Muscle of leg (tissue), 11 donors: ENCODE measurements around the gene VPS4B. TPM values are rescaled to one million over a fixed set of nuclear protein-coding genes. Genes with fewer than 3 reads are reported as not detected.
A peak's percentile ranks its signal among the peaks of the same experiment; 100 is the strongest.

Experiments used
- DNase-seq: peaks from one replicate; pipeline ENCODE4 v3.0.0; 2013
- H3K27ac ChIP-seq: one replicate; pipeline ENCODE4 v1.5.1; 2013; ENCODE audit warnings: mild to moderate bottlenecking, low read length, control low read depth
- H3K27me3 ChIP-seq: one replicate; pipeline ENCODE4 v1.6.1; 2013; ENCODE audit warnings: low read length; ENCODE audit not compliant: control insufficient read depth, insufficient read depth
- H3K36me3 ChIP-seq: one replicate; pipeline ENCODE4 v1.6.1; 2013; ENCODE audit warnings: low read length; ENCODE audit not compliant: control insufficient read depth, insufficient read depth
- H3K4me1 ChIP-seq: one replicate; pipeline ENCODE4 v1.6.1; 2013; ENCODE audit warnings: low read length; ENCODE audit not compliant: control insufficient read depth, insufficient read depth
- H3K4me3 ChIP-seq: one replicate; pipeline ENCODE4 v1.5.1; 2013; ENCODE audit warnings: low read length, control low read depth
- H3K9me3 ChIP-seq: replicated peaks from 2 replicates; pipeline ENCODE4 v1.6.1; 2013; ENCODE audit warnings: low read depth, low read length; ENCODE audit not compliant: control insufficient read depth
- WGBS: methylation state at CpG from one replicate; pipeline ENCODE4 v1.1.5; 2013; ENCODE audit warnings: missing lambda C conversion rate; ENCODE audit not compliant: insufficient coverage; 5-methylcytosine and 5-hydroxymethylcytosine counted together
- polyA plus RNA-seq, 8 donors: library from polyadenylated mRNA; unstranded; fragments of 120-200 nt; gene quantifications; one replicate each; pipeline versions ENCODE4 v1.2.1 to v1.2.3, GENCODE V29; 2013; ENCODE audit warnings: inconsistent platforms in 1 of 8, low replicate concordance in 1 of 8; ENCODE audit not compliant: insufficient read length in 8 of 8, insufficient read depth in 1 of 8
- total RNA-seq: library from RNA; stranded (reverse); fragments of 120-200 nt; gene quantifications from one replicate; pipeline ENCODE4 v1.2.4, GENCODE V29; 2013

Gene VPS4B
- total and polyA plus RNA-seq, 9 donors = 19.6 to 35.0 (median 24.4) TPM

- Histone ChIP-seq H3K27me3 (no peaks in the 10 kb centered on the region), H3K27ac (no peak overlapping the region), H3K36me3 (peaks cover 46% of the 10 kb centered on the region), H3K9me3 (no peaks in the 10 kb centered on the region), H3K4me1 (no peaks in the 10 kb centered on the region), H3K4me3 (no peak overlapping the region)
- WGBS = 0% methylated on average over 1 of the region's 4 CpGs
- peak; percentile 47 for DNase-seq
These were observed 82.3 kb downstream of the VPS4B start for GRCh38 chr18:63339920-63340484.

Other genes with a start within 250 kb of the VPS4B start
- 19.8 TPM for gene BCL2, start 102.7 kb downstream of the VPS4B start, total RNA-seq
- 10 to 100 TPM; 13.0 to 22.3 (median 16.2) TPM for gene BCL2, start 102.7 kb downstream of the VPS4B start, polyA plus RNA-seq
- gene KDSR, start 55.3 kb downstream of the VPS4B start, total RNA-seq = 13.9 TPM
- 10 to 100 TPM; 18.8 to 34.7 (median 24.7) TPM for gene KDSR, start 55.3 kb downstream of the VPS4B start, polyA plus RNA-seq
- gene SERPINB5, start 54.5 kb upstream of the VPS4B start, total RNA-seq = not detected
- gene SERPINB5, start 54.5 kb upstream of the VPS4B start, polyA plus RNA-seq = 1 to 10 TPM in 1 of 8 donors, under 1 TPM in 2, not detected in 5; 0.26 to 4.3 (median 0.76) TPM
- 0.62 TPM for gene SERPINB12, start 119.9 kb upstream of the VPS4B start, total RNA-seq
- gene SERPINB12, start 119.9 kb upstream of the VPS4B start, polyA plus RNA-seq = 1 to 10 TPM in 1 of 8 donors, under 1 TPM in 7; 0.23 to 1.3 (median 0.43) TPM
- gene SERPINB13, start 164.9 kb upstream of the VPS4B start, total RNA-seq = not detected
- 1 to 10 TPM in 1 of 8 donors, under 1 TPM in 2, not detected in 5; 0.04 to 3.1 (median 0.16) TPM for gene SERPINB13, start 164.9 kb upstream of the VPS4B start, polyA plus RNA-seq
- gene SERPINB4, start 221.8 kb upstream of the VPS4B start, total RNA-seq = not detected
- gene SERPINB4, start 221.8 kb upstream of the VPS4B start, polyA plus RNA-seq = under 1 TPM in 2 of 8 donors, not detected in 6; 0.23 to 0.34 TPM
- not detected for gene SERPINB3, start 239.4 kb upstream of the VPS4B start, total RNA-seq
- under 1 TPM in 1 of 8 donors, not detected in 7; 0.65 TPM for gene SERPINB3, start 239.4 kb upstream of the VPS4B start, polyA plus RNA-seq